NCI-H1436 (cell line): ENCODE data around the gene DENND1B.
"Not testable (repeated sequence)": the region's sequence is repeated elsewhere in the genome, so short reads cannot be mapped to it uniquely, and the experiment has no call there.

Experiments
- DNase-seq: peaks from one replicate; lab custom pipeline; 2025; lab: John Stamatoyannopoulos, UW

Gene DENND1B

DNA sequence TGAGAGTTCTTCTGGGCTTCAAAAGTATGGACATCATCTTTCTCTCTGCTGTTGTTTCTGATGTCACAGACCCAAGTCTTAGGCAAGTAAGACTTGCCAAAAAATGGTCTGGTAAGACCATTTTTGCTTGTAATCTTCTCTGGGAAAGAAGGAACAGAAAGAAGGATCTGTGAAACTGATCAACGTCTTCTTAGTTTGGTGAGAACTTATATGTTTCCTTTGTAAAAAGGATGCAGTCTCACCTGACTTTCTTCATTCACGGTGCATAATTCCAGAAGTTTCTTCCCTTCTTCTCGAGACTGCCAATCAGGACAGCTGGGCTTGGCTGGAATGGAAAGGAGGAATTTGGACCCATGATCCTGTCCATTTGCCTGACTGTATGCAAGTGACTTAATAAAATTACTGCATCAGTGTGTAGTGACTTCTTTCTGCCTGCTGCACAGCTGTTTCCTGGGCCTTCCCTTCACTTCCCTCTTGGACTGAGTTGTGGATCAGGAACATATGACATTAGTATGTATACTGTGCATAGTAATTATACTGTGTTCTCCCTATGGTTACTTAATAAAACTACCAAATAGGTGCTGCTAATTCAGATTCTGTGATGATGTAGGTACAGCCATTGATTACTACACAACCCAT lies 7.6 kb upstream of the DENND1B start:
- DNase-seq, result no peak

DNA sequence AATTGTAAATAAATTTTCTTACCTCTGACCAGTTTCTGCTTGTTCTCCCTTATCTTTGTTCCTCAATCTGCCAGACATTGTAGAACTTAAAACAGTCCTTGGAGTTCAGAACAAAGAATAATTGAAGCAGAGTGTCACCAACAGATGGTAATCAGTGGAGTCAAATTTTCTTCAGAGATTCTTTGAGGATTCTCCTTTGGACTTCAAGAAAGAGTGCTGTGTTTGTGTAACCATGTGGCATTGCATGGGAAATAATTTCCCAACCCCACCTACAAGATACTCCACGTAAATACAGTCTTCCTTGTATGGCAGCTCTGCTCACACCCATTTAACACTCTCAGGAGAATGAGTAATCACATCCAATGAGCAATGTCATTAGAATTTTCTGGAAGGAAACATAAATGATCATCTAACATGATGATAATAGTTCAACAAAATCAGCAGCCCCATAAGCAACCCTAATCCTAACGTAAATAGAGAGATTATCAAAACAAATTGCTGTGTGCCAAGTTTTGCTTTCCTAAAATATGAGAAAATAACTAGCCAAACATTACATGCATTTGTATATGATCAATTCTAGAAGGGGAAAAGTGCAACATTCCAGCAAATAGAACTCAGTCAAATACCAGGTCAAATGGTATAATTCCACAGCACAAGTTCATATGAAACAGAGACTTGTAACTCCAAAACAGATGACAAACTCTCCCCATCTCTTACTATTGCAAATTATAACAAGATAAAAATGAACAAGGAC lies 6.9 kb upstream of the DENND1B start:
- DNase-seq, result no peak

DNA sequence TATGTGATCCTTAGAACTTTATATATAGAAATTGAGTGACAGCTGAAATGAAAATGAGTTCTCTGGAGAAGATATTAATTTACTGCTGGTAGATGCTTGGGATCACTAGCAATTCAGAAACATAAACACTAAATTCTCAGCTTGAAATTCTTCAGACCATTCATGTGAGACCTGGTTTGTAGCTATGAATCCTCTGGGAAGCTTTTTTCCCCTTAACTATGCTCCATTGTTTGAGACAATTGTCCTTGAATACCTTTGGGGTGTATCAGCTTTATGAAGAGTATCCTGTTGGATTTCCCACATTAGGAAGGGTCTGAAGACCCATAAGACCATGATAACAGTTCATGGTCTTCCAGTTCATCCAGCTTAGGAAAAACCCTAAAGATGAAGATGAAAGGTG lies 4.6 kb upstream of the DENND1B start:
- DNase-seq, result no peak

DNA sequence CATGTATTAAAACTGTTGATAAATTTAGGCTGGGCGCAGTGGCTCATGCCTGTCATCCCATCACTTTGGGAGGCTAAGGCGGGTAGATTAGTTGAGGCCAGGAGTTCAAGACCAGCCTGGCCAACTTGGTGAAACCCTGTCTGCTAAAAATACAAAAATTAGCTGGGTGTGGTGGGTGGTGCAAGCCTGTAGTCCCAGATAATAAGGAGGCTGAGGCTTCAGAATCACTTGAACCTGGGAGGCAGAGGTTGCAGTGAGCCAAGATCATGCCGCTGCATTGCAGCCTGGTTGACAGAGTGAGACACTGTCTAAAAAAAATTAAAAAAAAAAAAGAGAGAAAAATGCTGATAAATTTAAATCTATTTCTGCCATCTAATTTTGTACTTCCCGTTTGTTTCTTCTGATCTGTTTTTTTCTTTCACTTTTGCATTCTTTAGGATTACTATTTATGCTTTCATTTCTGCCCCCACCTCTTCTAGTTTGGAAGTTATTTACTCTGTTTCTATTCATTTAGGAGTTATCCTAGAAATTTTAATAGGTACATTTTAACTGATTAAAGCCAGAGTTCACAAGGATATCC lies 3.2 kb upstream of the DENND1B start:
- no peak for DNase-seq

DNA sequence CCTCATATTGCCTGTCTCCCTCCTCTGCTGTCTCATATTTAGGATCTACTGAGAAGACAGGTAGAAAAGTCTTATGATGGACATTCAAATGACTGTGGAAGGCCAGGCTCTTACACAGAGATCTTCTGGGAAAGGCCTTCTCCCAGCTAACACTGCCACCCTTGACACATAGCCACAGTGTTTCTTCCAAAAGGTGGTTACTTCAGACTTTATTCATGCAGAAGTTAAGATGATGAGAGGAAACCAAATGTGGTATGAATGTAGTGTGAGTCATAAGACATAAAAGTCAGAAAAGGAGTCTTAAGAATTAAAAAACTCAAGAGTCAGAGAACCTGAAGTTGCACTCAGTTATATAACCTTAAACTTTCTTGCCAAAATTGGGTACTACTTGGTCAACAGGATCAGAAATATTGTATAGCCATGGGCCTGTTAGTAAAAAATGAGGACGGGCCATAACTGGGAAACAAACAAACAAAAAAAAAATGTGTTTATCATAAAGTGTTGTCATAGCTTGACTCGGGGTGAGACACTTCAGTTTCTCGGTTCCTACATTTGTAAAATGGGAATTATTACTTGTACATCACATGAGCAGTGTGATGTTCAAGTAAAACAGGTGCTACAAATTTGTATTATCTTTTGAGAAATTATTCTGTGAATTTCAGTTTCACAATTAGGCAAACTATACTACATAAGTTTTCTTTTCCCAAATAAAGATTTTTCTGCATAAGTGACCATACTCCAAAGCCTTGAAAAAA lies 1.2 kb upstream of the DENND1B start:
- DNase-seq, result no peak

DNA sequence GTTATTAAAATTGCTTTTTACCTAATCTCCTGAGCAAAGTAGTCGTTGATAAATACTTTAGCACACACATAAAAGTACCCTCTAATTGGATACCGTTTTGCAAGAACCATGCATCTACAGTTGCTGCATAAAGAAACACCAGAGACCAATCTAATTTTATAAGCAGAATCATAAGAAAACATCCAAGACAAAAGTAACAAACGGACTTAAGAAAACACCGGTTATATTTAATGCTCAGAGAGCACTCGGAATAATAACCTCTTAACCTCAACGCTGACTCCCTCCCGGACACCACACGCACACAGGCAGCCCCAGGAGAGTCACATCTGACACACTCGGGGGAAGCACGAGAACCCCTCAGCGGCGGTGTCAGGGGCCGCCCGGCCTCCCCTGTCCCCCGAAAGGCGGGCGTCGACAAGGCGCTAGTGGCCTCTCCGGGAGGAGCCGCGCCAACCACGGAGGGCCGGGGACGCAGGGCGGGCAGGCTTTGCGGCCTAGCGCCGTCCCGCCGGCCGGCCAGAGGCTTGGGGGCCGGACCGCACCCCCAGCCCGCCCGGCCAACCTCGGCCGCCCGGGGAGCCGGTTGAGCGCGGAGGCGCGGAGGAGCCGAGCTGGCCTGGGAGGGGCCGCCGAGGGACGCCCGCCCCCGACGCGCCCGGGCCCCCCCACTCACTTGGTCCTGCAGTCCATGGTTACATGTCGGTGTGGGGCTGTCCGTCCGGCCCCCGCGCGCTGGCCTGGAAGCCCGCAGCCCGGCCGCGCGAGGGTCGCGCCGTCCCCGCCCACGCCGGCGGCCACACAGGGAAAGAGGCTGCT lies 606 bp downstream of the DENND1B start:
- DNase-seq, result no peak

DNA sequence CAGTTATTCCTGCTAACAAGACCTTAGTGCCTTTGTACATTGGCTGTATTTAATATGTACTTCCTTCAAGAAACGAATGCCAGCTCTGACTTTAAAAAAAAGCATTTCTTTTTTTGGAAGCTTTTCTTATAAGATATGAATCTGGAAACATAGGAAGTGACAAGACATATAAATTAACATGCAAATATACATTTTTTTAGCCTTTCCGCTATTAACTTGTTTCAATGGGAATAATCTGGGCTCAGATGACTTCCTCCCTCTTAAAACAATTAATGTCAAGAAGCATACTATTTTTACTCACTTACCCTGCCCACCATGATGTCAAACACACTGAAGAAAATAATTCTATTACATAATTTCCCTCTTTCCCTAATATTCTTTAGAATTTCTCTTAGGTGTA lies 1.4 kb downstream of the DENND1B start:
- DNase-seq, result no peak

DNA sequence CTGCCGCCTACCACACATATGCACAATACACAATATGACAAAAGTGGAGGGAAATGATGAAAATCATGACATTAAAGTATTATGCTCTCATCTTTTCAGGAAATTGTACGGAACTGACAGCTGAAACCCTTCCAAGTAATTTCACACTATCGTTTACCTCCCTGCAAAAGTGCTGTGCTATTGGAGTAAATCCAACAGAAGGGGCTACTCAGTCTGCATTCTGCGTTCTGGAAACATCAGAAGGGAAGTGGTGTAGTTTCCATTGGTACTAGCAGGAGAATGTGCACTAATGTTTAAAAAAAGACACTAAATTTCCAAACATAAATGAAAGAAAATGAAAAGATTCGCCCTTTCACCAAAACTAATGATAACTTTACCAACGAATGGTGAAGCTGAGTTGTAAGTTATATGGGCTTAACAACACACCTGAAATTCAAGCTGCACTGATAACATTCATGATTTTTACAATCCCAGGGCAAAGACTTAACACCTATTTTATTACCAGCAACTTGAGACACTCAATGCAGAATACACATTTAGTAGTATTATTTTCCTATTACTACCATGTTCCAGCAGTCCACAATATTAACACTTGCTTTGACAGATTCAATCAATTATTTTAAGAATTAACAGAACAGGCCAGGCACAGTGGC lies 3.2 kb downstream of the DENND1B start:
- no peak for DNase-seq

DNA sequence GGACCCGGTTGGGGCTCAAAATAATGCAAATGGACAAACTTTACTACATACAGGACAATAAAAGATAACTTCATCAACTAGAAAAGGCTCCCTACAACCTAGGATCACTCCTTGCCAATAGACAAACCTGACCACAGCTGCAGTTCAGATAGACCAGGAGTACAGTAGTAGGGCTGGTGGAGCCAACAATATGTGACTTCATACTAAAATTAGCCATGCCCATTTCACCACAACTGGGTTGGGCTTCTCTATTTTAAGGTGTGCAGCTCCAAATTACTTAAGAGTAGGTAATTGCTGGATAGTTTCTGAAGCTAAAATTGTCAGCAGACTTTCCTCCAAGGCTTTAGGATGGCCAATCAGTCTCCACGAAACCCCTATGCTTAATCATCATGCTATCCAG lies 3.9 kb downstream of the DENND1B start:
- DNase-seq, result no peak

DNA sequence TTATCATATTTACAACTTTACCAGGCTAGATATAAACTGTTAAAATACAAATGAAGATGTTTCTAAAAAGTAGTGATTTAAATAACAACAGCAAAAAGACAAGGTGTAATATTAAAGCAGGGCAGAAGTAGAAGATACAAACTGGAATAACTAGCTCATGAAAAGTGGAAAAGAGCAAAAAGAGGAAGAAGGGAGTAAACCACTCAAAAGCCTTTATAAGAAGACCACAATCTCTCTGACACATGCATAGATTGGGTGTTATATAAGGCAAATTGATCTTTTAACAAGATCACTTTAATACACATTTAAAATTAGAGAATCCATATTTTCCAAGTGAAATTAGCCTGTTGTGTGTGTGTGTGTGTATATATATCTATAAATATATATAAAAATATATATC lies 5.0 kb downstream of the DENND1B start:
- DNase-seq, result no peak

DNA sequence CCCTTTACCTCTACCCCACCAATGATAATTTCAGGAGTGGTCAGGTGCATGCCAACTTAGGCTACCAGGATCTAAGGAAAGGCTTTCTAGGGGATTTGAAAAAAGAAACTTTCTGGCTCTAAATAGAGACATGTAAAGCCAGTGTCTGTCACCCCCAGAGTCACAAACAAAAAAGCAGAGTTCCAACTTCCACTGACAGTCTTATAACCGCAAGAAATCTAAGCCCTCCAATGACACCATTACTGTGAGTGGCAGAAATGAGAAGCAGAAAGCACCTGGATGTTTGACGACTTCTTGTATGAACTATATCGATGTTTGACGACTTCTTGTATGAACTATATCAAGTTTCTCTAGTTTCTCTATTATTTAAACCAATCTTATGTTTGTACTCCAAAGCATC lies 6.0 kb downstream of the DENND1B start:
- no peak for DNase-seq

DNA sequence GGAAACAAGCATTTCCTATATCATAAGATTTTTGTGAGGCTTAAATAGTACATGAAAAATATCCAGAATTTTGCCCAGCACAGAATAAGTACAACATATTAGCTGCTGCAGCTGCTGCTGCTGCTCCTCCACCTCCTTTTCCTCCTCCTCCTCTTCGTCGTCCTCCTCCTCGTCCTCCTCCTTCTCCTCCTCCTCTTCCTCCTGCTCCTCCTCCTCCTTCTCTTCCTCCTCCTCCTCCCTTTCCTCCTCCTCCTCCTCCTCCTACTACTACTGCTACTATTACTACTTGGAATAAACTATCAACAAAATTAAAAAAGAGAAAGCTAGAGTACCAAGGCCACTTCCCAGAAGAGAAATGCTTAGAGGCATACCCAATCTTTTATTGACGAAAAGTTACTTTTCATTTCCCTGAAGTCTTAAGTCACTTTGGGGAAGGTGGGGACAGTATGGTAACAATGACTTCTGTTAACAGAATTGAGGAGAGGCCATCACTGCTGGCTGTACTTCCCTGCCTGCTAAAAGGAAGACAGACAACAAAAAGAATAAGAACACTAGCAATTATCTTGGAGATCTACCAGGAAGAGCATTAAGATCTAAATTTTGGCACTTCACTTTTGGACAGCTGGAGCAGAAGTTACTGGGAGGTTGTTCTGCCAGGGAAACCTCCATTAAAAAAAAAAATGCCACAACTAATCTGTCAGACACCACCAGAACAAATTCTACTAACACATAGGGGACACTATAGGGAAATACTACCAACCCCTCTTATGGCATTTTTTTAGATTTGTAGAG lies 7.1 kb downstream of the DENND1B start:
- no peak for DNase-seq

DNA sequence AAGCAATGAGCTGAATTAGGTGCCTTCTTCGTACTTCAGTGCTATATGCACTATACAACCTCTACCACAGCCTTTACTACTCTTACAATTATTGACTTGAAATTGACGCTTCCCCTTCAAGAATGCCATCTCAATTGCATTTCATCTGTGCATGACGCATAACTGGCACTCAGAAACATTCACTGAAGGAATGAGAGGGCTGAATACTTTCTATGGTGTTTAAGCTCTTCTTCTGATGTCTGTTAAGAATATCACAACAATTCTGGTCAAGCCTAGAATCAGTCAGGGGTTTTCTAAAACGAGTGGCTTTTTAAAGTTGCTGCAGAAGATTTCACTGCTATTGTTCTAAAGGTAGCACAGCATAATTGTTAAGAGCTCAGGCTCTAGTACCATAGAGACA lies 11.5 kb downstream of the DENND1B start:
- DNase-seq, result no peak

DNA sequence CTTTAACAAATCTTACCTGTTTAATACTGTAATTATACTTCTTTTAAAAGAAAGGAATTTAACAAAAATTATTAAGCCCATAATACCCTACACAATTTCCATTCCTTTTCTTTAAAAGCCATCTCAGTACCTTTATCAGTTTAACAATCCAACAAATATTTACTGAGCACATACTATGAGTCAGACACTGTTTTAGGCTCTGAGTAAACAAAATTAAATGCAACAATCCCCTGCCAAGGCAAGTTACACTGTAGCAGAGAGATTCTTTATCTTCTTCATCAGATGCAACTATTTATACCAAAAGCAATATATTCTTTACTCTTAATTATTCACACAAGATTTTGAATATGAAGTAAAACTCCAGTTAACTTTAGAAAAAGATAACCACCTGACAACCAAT lies 12.0 kb downstream of the DENND1B start:
- no peak for DNase-seq

DNA sequence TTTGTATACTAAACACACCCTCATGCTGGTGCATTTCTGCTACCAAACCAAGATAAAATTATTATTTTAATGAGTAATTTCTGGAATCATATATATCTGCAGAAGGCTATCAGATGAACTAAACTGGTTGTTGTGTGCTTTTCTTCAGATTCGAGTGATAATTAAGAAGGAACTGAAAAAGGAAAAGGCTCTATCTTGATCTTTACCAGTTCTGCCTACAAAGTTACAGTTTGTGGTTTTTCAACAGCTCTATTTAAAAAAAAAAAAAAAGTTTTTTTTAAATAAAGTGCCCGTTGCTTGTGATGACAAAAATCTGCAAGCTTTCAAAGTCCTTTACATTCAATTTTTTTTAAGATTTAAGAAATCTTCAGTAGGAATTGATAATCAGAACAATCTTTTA lies 13.6 kb downstream of the DENND1B start:
- DNase-seq, result no peak

DNA sequence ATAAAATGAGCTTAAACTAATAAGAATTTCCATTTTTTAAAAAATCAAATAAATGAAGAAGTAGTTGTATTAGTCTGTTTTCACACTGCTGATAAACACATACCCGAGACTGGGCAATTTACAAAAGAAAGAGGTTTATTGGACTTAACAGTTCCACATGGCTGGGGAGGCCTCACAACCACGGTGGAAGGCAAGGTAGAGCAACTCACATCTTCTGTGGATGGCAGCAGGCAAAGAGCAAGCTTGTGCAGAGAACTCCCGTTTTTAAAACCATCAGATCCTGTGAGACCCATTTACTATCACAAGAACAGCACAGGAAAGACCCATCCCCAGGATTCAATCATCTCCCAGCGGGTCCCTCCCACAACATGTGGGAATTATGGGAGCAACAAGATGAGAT lies 19.7 kb downstream of the DENND1B start:
- DNase-seq, result not testable (repeated sequence)

DNA sequence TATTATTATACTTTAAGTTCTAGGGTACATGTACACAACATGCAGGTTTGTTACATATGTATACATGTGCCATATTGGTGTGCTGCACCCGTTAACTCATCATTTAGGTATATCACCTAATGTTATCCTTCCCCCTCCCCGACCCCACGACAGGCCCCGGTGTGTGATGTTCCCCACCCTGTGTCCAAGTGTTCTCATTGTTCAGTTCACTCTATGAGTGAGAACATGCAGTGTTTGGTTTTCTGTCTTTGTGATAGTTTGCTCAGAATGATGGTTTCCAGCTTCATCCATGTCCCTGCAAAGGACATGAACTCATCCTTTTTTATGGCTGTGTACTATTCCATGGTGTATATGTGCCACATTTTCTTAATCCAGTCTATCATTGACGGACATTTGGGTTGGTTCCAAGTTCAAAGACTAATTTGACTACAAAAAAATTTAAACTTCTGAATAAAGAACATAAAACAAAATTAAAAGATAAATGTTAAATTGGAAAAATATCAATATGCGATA lies 22.6 kb downstream of the DENND1B start:
- DNase-seq, result not testable (repeated sequence)

DNA sequence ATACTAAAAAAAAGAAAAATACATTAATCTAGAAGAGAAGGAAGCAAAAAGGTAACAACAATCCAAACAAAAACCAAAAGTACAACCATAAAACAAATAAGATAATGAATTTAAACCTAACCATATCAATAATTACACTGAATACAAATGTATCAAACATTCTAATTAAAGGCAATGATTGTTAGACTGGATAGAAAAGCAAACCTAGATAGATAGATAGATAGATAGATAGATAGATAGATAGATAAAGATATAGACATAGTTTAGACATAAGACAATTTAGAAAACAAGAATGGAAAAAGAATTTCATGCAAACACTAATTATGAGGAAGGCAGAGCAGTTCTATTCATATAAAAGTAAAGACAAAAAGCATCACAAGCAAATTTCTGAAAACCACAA lies 24.9 kb downstream of the DENND1B start:
- no peak for DNase-seq

DNA sequence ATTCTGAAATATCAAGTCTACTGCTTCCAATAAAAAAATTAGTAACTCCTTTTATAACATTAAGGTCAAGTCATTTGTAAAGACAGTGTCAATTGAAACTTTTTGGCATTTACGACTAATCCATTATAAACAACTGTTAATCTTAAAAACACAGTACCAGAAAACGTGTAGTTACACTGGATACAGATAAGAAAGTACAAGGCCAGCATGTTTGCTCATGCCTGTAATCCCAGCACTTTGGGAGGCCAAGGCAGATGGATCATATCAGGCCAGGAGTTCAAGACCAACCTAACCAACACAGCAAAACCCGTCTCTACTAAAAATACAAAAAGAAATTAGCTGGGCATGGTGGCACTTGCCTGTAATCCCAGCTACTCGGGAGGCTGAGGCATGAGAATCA lies 29.4 kb downstream of the DENND1B start:
- DNase-seq, result no peak

DNA sequence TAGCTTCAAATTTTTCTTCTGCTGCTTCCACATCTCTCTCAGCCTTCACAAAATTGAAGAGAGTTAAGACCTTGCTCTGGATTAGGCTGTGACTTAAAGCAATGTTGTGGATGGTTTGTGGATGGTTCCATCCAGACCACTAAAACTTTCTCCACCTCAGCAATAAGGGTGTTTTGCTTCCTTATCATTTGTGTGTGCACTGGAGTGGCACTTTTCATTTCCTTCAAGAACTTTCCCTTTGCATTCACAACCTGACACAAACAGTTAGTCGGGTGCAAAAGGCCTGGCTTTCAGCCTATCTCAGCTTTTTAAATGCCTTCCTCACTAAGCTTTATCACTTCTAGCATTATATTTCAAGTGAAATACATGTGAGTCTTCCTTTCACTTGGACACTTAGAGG lies 30.3 kb downstream of the DENND1B start:
- no peak for DNase-seq
